ENCODE results near the gene CLDN3. TPM values are rescaled to one million over a fixed set of nuclear protein-coding genes. Genes with fewer than 3 reads are reported as not detected.

CLDN3 gene
- total RNA-seq, 1 experiment from 2014 or later, result 16.5 TPM

GRCh38 chr7:73734619-73735527 is 35.2 kb downstream of the CLDN3 start:
- H4K5ac ChIP-seq (ENCODE audit: insufficient read length, low read depth, low read length), result no peak overlapping the region
- H2BK15ac ChIP-seq (ENCODE audit: low read depth, low read length), result no peak overlapping the region
- Mint-ChIP-seq H3K36me3 (ENCODE audit: insufficient read depth in 1 of 3, low read depth in 3 of 3) (peaks cover 6 to 23% (median 20%) of the 10 kb centered on the region in 3 experiments; a peak in 6 of 7 replicates), H3K27me3 (ENCODE audit: low read depth) (peaks cover 3% of the 10 kb centered on the region), H3K4me1 (peaks cover 10 to 20% of the 10 kb centered on the region in 2 experiments), H3K4me3 (no peak overlapping the region), H3K27ac (peak overlapping the region; percentile 59 to 86 (median 71); a peak in 5 of 7 replicates), H3K9me3 (no peaks in the 10 kb centered on the region)
- no peak overlapping the region for H3K27ac ChIP-seq (ENCODE audit: insufficient read length, low read depth, low read length)
- H2BK120ac ChIP-seq (ENCODE audit: low read depth, low read length, poor library complexity, severe bottlenecking), result no peak overlapping the region
- peak; percentile 94 for DNase-seq
- peaks cover 10% of the 10 kb centered on the region for H3K23me2 ChIP-seq (ENCODE audit: insufficient read length, low read depth, low read length, poor library complexity, severe bottlenecking)
- no peak overlapping the region for H2BK20ac ChIP-seq (ENCODE audit: low read depth, low read length, poor library complexity, severe bottlenecking)
- no peak overlapping the region for H2AK5ac ChIP-seq (ENCODE audit: insufficient read length, low read length)
- no peak overlapping the region for H3K9ac ChIP-seq (ENCODE audit: extremely low read depth, insufficient read length, low read length)
- no CpG with 5 or more reads among the region's 16 CpGs for WGBS (ENCODE audit: extremely low coverage, insufficient read length, low lambda C conversion rate)
- H2AFZ ChIP-seq (ENCODE audit: low read length), result no peak overlapping the region
- no peak overlapping the region for H3K23ac ChIP-seq (ENCODE audit: insufficient read length, low read depth, low read length)
- no peak overlapping the region for H2BK5ac ChIP-seq (ENCODE audit: insufficient read length, low read length)
- H4K20me1 ChIP-seq (ENCODE audit: control insufficient read depth, insufficient read depth, insufficient read length), result no peaks in the 10 kb centered on the region
- no peak overlapping the region for H2BK12ac ChIP-seq (ENCODE audit: insufficient read length, low read depth, low read length)
- no peak overlapping the region for H4K91ac ChIP-seq (ENCODE audit: insufficient read length, low read depth, low read length)
- H3K79me2 ChIP-seq (ENCODE audit: insufficient read depth, low read length), result no peaks in the 10 kb centered on the region
- no peak overlapping the region; the same call in 1 of the 2 replicates for H3K14ac ChIP-seq (ENCODE audit: insufficient read depth, low read length)
- H3K27me3 ChIP-seq (ENCODE audit: insufficient read depth, low read length), result no peaks in the 10 kb centered on the region
- no peak overlapping the region for H4K8ac ChIP-seq (replicated peaks; ENCODE audit: insufficient read length, low read depth, low read length)
- H3K18ac ChIP-seq (ENCODE audit: insufficient read length, low read depth, low read length), result no peak overlapping the region
- no peaks in the 10 kb centered on the region for H3K79me1 ChIP-seq (ENCODE audit: insufficient read depth, low read depth, low read length, poor library complexity, severe bottlenecking)
- no peak overlapping the region for H3K56ac ChIP-seq (ENCODE audit: insufficient read length, low read depth, low read length)
- TF ChIP-seq CTCF (conservative IDR thresholded peaks at IDR 0.05), result peak; percentile 94
- no peak overlapping the region for H3K4me2 ChIP-seq (ENCODE audit: insufficient read depth, insufficient read length, low read length)
- H3K9me3 ChIP-seq (ENCODE audit: control insufficient read depth, low read depth, low read length), result no peaks in the 10 kb centered on the region
- H3T11ph ChIP-seq (ENCODE audit: low read length), result no peak overlapping the region
- no peaks in the 10 kb centered on the region for H3K4me1 ChIP-seq (ENCODE audit: insufficient read depth, low read length)
- no peak overlapping the region for H3K4ac ChIP-seq (ENCODE audit: low read depth, low read length)
